Daoy (cell line): Measurements from ENCODE around the gene RNASEL. TPM values are rescaled to one million over a fixed set of nuclear protein-coding genes. Genes with fewer than 3 reads are reported as not detected.
"Not testable (repeated sequence)": the region's sequence is repeated elsewhere in the genome, so short reads cannot be mapped to it uniquely, and the experiment has no call there.

Experiments used
- DNase-seq: peaks from one replicate; pipeline ENCODE4 v3.0.0-alpha.2; 2015; ENCODE audit warnings: low read depth
- total RNA-seq: library from RNA; depleted of rRNA; stranded (reverse); fragments of >200 nt; shearing (Covaris generic); gene quantifications from 2 replicates; pipeline ENCODE4 v1.2.3, GENCODE V29; 2014; rRNA removed

RNASEL gene
- total RNA-seq, 1 experiment from 2014 or later = 6.5 TPM

GRCh38 chr1:182564406-182565004, 24.6 kb downstream of the RNASEL start:
- DNase-seq = no peak

DNA sequence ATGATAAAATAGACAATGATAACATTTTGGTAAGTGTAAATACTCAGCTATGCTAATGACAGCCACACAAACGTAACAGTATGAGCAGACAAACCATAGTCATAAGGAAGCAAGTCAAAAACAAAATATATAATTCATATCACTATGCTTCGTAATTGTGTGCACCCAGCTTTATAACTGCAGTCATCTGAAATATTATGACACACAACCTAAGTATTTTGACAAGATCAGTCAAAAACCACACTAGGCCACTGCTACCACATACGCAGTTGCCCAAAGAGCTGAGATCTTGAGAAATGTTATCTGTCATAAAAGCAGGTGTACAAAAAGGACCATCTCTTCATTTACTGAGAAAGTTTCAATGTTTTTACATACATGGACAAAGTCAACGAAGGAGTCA, 26.0 kb downstream of the RNASEL start:
- no peak for DNase-seq

- DNase-seq = no peak
Measured at GRCh38 chr1:182561456-182561855, 27.6 kb downstream of the RNASEL start.

DNA sequence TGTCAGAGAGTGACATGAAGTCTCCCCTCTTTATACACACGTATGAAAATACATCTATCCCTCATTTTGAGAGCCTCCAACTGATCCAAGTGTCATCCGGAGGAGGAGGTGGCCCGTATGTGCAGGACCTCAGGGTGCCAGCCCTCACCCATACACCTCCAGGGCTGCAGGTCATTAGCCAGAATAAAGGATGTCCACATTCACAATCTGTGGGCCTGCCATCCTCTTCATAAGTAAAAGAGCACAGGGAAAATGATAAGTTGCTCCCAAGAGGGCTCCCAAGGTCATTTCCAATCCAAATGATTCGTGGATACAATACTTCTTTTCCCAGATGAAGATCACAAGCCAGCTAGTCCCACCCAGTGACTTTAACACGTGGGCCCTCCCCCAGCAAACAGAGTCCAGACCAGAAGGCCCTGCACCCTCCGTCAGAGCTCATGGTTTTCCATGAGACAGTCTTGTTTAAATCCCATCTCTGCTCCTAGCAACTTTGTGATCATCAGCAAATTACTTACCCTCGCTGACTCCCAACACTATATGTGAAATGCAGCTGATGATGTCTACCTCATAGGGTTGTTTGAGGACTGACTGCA, 28.6 kb downstream of the RNASEL start:
- no peak for DNase-seq

DNA sequence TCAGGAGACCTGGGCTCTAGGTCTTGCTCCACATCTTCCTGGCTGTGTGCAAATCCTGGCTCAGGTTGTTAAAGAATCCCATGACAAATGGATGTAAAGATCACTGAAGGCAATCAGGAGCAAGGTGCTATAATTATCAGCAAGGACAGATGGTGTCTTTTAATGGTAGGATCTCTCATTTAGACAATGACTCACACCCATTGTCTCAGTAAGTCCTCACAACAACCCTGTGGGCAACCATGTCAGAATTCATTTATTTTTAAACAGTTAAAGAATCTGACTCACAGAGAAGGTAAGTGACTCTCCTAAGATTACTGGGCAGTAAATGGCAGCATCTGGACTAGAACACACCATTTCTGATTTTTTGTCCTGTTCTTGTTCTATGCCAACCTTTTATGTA, 32.8 kb downstream of the RNASEL start:
- peak; percentile 29 for DNase-seq

- DNase-seq = no peak
Measured at GRCh38 chr1:182555493-182555892, 33.6 kb downstream of the RNASEL start.

DNA sequence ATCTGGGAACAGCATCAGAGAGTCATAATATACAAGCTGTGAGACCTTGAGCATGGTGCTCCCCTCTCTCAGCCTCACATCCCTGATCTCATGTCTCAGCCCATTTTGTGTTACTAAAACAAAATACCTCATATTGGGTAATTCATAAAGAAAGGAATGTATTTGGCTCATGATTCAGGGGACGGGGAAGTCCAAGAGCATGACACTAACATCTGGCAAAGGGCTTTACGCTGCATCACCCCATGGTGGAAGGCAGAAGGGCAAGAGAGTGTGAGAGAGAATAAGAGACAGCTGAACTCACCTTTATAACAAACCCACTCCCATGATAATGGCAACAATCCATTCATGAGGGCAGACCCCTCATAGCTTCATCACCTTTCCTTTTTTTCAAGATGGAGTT, 36.5 kb downstream of the RNASEL start:
- DNase-seq = no peak

- no peak for DNase-seq
Measured at GRCh38 chr1:182549811-182550210, 39.2 kb downstream of the RNASEL start.

DNA sequence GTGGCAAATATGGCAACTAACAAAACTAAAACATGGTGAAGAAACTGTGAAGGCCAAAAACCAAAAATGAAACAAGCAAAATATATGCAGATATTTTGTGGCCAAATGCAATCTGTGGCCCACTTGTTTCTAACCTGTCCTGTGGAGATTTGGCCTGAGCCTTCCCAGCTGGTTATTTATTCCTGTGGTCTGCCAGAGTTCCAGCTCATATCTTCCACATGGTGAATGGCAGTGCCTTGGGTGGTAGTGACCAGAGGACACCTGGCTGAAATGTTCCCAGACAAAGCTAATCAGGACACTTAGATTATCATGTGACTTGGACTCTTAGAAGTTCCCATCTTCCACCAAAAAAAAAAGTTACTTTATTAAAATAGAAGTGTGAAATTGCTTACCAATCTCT, 39.7 kb downstream of the RNASEL start:
- DNase-seq = no peak

DNA sequence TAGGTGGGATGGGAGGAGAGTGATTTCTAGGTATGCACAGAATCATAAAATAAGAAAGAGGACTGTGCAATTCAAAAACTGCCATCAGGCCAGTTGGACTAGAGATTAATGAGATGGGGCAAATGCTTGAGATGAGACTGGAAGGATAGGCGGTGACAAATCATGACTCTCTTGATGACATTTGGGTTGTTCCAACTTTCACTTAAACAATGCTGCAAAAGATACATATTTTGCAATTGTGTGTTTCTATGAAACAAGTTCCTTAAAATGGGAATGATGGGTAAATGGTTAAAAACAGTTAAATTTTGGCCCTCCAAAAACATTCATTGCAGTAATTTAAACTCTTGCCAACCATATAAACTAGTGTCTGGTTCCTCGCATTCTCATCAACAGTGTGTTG, 55.2 kb downstream of the RNASEL start:
- DNase-seq = no peak

DNA sequence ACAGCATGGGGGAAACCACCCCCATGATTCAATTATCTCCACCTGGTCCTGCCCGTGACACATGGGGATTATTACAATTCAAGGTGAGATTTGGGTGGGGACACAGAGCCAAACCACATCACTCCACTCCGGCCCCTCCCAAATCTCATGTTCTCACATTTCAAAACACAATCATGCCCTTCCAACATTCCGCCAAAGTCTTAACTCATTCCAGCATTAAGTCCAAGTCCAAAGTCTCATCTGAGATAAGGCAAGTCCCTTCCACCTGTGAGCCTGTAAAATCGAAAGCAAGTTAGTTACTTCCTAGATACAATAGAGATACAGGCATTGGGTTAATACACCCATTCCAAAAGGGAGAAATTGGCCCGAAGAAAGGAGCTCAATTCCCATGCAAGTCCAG, 60.9 kb downstream of the RNASEL start:
- DNase-seq = not testable (repeated sequence)

DNA sequence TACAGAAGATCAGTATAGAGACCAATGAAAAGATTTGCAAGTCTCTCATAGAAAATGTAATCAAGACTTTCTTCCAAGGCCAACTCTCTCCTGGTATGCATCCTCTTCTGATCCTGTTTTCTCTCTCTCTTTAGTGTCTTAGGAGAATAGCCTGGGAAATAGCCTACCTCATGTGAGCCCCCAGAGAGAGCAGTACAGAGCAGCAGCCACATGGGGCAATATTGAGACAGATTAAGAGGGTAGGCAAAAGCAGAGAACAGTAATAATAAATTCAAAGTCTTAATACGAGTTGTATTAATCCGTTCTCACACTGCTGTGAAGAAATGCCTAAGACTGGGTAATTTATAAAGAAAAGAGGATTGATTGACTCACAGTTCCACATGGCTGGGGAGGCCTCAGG, 61.4 kb downstream of the RNASEL start:
- no peak for DNase-seq

DNA sequence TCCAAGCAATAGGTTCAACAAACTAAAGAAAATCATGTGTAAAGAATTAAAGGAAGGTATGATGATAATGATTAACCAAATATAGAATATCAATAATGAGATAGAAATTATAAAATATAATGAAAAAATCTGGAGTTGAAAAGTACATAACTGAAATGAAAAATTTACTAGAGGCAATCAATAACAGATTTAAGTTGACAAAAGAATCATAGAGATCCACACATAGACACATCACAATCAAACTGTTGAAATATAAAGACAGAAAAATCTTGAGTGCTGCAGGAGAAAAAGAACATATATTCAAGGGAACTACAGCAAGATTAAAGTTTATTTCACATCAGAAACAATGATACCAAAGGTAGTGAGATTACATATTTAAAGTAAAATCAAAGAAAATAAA, 63.7 kb downstream of the RNASEL start:
- no peak for DNase-seq

Other genes with a start within 250 kb of the RNASEL start
- 94.2 and 114 TPM in 2 replicates for gene GLUL, start 197.5 kb downstream of the RNASEL start, total RNA-seq
- gene TEDDM1, start 188.6 kb downstream of the RNASEL start, total RNA-seq = not detected in 2 replicates
- not detected in 2 replicates for gene RGSL1, start 139.1 kb downstream of the RNASEL start, total RNA-seq
- 0.91 and 1.6 TPM in 2 replicates for gene RGS16, start 15.1 kb upstream of the RNASEL start, total RNA-seq
- not detected in 2 replicates for gene RGS8, start 95.3 kb upstream of the RNASEL start, total RNA-seq
- 2.8 and 4.1 TPM in 2 replicates for gene NPL, start 200.5 kb upstream of the RNASEL start, total RNA-seq